Suprapubic skin (tissue), 4 donors: ENCODE measurements around the gene ATXN2L.

Source experiments
- CTCF ChIP-seq, 2 donors: fragments of 200-600 bp in 1 of 2; fragments of 450-650 bp in 1 of 2; sonication (generic) in 1 of 2; IDR thresholded peaks; one replicate each; pipeline ENCODE4 v1.5.1; 2016 to 2019; ENCODE audit warnings: antibody characterized with exemption in 2 of 2, mild to moderate bottlenecking in 1 of 2, moderate library complexity in 1 of 2
- EP300 ChIP-seq: sonication (generic); formaldehyde crosslinking; IDR thresholded peaks from one replicate; pipeline ENCODE4 v1.6.1; 2017; ENCODE audit warnings: antibody characterized with exemption
- POLR2A ChIP-seq, 2 donors: fragments of 450-650 bp; IDR thresholded peaks; one replicate each; pipeline ENCODE4 v1.6.1; 2017; ENCODE audit warnings: antibody characterized with exemption in 2 of 2, mild to moderate bottlenecking in 2 of 2, moderate library complexity in 2 of 2
- POLR2AphosphoS5 ChIP-seq, 3 donors: sonication (generic); formaldehyde crosslinking; IDR thresholded peaks; one replicate each; pipeline ENCODE4 v1.6.1; 2017; ENCODE audit warnings: antibody characterized with exemption in 3 of 3

DNA sequence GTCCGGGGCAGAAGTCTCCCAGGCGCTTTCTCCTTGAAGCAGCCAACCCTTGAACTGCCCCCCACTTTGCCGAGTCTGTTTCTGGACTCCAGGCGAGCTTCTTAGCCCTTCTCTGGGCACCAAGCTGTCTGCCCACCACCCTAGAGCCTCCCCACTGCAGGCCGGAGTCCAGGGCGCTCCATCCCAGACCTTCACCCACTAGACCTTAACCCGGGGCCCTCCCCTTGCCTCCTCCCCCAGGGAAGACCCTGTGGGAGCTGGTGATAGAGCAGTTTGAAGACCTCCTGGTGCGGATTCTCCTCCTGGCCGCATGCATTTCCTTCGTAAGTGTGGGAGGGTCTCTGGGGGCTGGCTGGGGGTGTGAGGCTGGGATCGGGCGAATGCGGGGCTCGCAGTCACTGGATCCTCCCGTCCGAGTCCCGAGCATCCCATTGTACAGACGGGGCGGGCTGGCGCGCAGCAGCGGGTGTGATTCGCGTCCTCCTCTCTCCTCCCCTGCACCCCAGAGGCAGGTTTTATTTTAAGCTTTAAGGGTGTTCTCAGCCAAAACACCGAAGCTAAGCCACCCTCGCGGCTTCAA, 56.6 kb downstream of the ATXN2L start:
- TF ChIP-seq POLR2A (IDR thresholded peaks at IDR 0.05): no peak
- TF ChIP-seq CTCF (IDR thresholded peaks at IDR 0.05): no peak
- no peak for TF ChIP-seq POLR2AphosphoS5 (IDR thresholded peaks at IDR 0.05)
- TF ChIP-seq EP300: no peak
